Measurements from ENCODE around the gene NRXN2.

Gene NRXN2

DNA sequence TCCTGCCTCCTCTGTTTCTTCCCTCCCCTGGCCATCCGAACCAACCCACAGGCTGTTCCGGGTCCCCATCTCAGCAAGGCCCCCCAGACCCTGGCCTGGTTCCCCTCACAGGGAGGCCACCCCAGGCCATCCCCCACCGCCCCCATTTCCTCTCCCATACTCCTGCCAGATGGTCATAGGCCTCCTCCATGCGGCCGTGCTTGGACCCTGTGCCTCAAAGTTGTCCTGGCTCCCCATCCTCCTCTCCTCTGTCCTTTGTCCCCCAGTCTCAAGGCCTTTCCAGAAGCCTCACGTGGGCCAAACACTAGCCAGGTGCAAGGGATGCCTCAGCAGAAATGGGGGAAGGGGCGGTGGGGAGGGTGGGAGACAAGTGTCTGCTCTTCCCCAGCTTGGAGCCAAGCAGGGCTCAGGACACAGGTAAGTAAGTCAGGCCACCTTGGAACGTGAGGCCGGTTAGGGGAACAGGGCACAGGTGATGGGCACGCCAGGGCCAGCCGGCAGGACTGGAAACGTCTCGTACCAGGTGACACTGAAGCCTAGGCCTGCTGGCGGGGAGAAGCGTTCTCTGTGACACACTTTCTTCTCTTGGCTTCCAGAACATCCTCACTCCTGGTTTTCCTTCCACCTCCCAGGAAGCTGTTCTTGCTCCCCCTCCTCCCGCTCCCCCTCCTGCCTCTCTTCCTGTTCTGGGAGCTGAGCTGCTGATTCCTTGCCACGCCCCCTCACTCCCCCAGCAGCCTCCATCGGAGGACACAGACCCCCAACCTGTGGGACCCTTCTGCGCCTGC, 163.5 kb downstream of the NRXN2 start:
- no peak for DNase-seq

DNA sequence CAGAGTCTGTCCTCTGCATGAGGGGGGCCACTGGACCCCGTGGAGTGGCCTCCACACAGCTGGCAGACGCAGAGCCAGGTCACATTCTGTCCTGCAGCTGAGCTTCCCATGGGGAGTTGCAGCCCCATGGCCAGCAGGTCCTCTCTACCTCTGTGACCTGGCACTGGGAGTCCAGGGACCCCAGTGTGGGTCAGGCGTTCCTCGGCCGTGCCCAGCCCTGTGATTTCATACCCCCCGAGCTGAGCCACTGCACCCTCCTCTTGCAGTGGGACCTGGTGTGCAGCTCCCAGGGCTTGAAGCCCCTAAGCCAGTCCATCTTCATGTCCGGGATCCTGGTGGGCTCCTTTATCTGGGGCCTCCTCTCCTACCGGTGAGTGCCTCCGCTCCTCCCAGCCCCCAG, 164.1 kb downstream of the NRXN2 start:
- no peak for DNase-seq

DNA sequence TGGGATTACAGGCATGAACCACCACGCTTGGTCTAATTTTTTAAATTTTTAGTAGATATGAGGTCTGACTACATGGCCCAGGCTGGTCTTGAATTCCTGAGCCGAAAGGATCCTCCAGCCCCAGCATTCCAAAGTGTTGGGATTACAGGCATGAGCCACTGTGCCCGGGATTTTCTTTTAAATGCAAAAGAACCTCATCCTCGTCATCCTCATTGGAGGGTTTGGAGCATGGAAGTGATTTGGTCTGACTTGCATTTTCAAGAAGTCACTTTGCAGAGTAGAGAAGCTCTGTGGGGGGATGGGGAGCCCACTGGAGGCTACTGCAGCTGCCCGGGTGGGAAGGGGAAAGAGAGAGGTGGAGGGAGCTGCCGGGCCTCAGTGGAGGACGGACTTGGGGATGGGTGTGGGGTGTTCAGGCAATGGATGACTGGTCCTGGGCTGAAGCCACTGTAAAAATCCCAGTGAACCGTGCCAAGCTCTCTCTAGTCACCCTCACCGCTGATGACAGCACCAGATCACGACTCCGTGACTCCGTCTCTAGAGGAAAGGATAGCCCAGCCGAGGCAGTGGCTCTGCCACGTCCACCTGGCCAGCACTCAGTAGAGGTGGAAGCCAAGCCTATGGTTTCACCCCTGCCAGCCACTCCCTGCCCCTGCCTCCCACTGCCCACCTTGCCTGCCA, 164.8 kb downstream of the NRXN2 start:
- no peak for DNase-seq

DNA sequence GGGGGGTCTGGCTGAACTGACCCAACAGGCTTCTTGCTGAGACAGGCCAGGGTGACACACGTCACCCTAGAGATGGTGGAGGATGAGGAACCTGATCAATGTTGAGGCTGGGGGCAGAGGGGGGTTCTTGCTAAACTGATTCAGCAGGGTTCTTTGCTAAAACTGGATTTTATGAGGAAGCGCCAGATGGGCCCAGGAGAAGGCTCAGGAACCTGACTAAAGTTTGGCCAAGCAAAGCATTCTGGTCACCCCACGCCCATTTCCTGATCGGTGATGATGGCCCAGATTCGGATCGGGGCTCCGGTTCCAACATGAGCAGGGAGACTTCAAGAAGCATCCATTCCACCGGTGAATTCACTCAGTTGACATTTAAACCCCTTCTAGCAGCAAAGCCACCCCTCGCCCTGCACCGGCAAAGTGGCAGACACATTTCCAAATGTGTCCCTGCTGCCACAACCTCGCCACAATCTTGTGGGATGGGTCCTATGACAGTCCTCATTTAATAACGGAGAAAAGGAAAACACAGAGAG, 166.2 kb downstream of the NRXN2 start:
- no peak for DNase-seq
